Liver (tissue), 3 donors: ENCODE results near the gene MRPL30.

ENCODE experiments used
- GABPA ChIP-seq, 2 donors: IDR thresholded peaks in 1 of 2; conservative IDR thresholded peaks in 1 of 2; 2 replicates each; pipeline ENCODE4 v1.6.1; 2016; ENCODE audit warnings: antibody characterized with exemption in 2 of 2, mild to moderate bottlenecking in 1 of 2, moderate library complexity in 1 of 2
- JUND ChIP-seq, 2 donors: IDR thresholded peaks; 2 replicates each; pipeline ENCODE4 v1.6.1; 2016; ENCODE audit warnings: antibody characterized with exemption in 2 of 2
- RAD21 ChIP-seq, 2 donors: IDR thresholded peaks; 2 replicates each; pipeline ENCODE4 v1.6.1; 2016; ENCODE audit warnings: antibody characterized with exemption in 2 of 2, mild to moderate bottlenecking in 2 of 2
- RXRA ChIP-seq, 2 donors: IDR thresholded peaks; 2 replicates each; pipeline ENCODE4 v1.6.1; 2017 to 2018; ENCODE audit warnings: antibody characterized with exemption in 2 of 2, mild to moderate bottlenecking in 1 of 2
- TAF1 ChIP-seq: conservative IDR thresholded peaks from 2 replicates; pipeline ENCODE4 v1.6.1; 2016; ENCODE audit warnings: antibody characterized with exemption, mild to moderate bottlenecking
- ZBTB33 ChIP-seq: IDR thresholded peaks from 2 replicates; pipeline ENCODE4 v1.6.1; 2016; ENCODE audit warnings: antibody characterized with exemption
- TF ChIP-seq, protein P1 (sequence below): IDR thresholded peaks from 2 replicates; pipeline ENCODE4 v1.6.1; 2016; ENCODE audit warnings: antibody characterized with exemption
- TF ChIP-seq, protein P2 (sequence below): fragments of 150-350 bp; IDR thresholded peaks from 2 replicates; pipeline ENCODE4 v1.5.1; 2017; ENCODE audit warnings: improper control_type of control experiment, low read depth, low read length; ENCODE audit not compliant: missing input control
- donor health status: healthy.
- donor health status: healthy.

GRCh38 chr2:99141110-99142108 lies 39.6 kb upstream of the MRPL30 start, which contains the start of gene C2orf15:
- TF ChIP-seq, protein P1, sequence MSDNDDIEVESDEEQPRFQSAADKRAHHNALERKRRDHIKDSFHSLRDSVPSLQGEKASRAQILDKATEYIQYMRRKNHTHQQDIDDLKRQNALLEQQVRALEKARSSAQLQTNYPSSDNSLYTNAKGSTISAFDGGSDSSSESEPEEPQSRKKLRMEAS, result no peak
- TF ChIP-seq, protein P2, sequence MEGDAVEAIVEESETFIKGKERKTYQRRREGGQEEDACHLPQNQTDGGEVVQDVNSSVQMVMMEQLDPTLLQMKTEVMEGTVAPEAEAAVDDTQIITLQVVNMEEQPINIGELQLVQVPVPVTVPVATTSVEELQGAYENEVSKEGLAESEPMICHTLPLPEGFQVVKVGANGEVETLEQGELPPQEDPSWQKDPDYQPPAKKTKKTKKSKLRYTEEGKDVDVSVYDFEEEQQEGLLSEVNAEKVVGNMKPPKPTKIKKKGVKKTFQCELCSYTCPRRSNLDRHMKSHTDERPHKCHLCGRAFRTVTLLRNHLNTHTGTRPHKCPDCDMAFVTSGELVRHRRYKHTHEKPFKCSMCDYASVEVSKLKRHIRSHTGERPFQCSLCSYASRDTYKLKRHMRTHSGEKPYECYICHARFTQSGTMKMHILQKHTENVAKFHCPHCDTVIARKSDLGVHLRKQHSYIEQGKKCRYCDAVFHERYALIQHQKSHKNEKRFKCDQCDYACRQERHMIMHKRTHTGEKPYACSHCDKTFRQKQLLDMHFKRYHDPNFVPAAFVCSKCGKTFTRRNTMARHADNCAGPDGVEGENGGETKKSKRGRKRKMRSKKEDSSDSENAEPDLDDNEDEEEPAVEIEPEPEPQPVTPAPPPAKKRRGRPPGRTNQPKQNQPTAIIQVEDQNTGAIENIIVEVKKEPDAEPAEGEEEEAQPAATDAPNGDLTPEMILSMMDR, result no peak
- no peak for TF ChIP-seq RAD21 (IDR thresholded peaks at IDR 0.05)
- TF ChIP-seq RXRA (IDR thresholded peaks at IDR 0.05), result no peak
- TF ChIP-seq GABPA (IDR thresholded peaks at IDR 0.05 in 1 of 2, conservative IDR thresholded peaks at IDR 0.05 in 1 of 2), result peak in 1 of 2 donors; percentile 66
- peak in 1 of 2 donors; percentile 13 for TF ChIP-seq JUND (IDR thresholded peaks at IDR 0.05)
- TF ChIP-seq ZBTB33, result peak; percentile 55
- TF ChIP-seq TAF1, result peak; percentile 67
